ENCODE measurements around the gene CTBP1.

The CTBP1 gene

DNA sequence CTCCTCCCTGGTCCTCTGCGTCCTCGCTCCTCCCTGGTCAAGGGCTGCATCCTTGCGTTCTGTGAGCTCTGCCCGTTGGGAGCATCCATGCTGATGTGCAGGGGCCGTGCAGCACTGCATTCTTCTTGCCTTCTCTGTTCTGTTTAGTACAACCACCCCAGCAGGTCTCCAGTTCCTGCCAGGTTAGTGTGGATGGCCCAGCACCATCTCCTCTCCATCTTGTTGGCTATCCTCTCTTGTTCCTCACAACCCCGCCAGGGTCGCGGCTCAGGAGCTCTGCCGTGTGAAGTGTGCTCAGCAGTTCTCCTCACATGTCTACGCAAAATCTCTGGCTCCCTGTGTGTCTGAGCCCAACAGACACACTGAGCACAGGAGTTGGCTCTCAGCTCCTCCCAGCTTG lies 30.3 kb upstream of the CTBP1 start:
- DNase-seq = no peak

DNA sequence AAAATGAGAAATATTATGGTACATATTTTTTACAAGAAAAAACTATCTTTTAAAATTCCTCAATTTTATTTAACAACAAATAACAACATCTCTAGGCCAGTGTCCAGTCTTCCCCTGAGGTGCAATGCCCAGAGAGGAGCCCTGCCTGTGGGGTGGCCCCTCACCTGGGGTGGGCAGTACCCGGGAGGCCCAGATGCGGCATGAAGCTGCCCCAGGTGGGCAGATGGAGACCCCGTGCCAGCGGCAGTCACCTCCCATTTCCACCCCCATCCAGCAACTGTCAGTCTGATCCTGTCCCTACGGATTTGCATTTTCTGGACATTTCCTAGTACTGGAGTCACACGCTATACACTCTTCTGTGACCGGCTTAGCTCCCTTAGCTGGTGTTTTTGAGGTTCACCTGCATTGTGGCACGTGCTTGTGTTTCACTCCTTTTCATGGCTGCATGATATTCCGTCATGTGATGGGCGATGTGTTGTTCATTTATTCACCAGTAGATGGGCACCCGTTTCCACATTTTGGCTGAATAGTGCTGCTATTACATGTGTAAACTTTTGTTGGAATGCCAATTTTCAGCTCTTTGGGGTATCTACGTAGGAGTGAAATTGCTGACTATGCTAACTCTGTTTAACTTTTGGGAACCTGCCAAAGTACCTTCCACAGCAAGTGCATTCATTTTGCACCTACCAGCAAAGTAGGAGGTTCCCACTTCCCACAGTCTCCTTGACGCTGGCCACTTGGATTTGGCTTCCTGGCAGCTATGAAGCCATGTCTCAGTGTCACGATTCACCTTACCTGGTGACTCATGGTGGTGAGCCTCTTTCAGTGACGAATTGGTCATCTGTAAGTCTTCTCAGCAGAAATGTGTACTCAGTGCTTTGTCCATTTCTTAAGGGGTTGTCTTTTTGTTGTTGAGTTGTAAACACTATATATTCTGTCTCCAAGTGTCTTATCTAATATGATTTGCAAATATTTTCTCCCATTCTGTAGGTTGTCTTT lies 29.0 kb upstream of the CTBP1 start:
- DNase-seq = no peak

DNA sequence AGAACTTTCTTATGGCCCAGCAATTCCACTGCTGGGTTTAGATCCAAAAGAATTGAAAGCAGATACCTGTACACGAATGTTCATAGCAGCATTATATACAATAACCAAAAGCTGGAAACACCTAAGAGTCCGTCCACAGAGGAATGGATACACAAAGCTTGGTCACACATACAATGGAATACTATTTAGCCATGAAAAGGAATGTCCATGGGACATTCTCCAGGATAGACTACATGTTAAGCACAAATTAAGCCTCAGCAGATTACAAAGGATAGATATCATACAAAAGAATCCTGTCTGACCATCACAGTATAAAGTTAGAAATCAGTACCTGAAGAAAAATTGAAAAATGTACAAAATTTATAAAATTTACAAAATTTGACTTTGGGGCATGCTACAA lies 28.1 kb upstream of the CTBP1 start:
- DNase-seq = no peak

DNA sequence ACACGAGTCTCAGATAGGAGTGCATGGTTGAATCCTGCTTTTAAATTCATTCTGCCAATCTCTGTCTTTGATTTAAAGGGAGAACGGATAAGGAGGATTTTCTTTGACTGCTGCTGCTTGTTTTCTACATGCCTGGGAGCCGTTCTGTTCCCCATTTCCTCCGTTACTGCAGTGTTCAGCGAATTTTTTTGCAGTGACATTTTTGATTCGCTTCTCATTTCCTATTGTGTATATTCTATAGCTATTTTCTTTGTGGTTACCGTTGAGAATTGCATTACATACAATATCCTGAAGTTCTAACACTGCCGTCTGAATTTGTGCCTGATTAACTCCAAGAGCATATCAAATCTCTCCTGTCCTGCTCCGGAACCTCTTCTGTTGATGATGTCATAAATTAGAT lies 25.9 kb upstream of the CTBP1 start:
- DNase-seq = no peak

DNA sequence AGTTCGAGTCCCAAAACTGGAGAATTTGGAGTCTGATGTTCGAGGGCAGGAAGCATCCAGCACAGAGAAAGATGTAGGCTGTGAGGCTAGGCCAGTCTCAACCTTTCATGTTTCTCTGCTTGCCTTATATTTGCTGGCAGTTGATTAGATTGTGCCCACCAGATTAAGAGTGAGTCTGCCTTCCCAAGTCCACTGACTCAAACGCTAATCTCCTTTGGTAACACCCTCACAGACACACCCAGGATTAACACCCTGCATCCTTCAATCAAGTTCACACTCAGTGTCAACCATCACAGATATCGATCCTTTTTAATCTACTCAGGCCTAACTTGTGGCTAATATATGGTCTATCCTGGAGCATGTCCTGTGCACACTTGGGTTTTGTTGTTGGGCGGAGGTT lies 22.8 kb upstream of the CTBP1 start:
- no peak for DNase-seq

DNA sequence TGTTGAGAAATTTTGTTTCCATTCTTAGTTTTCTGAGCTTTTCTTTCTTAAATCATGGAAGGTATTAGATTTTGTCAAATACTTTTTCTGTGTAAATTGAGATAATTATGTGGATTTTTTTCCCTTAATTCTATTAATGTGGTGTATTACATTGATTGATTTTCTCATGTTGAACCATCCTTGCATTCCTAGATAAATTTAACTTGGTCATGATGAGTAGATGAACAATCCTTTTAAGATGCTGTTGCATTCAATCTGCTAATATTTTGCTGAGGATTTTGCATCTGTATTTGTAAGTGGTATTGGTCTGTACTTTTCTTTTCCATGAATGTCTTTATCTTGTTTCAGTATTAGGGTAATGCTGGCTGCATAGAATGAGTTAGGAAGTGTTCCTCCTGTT lies 20.3 kb upstream of the CTBP1 start:
- DNase-seq = no peak

DNA sequence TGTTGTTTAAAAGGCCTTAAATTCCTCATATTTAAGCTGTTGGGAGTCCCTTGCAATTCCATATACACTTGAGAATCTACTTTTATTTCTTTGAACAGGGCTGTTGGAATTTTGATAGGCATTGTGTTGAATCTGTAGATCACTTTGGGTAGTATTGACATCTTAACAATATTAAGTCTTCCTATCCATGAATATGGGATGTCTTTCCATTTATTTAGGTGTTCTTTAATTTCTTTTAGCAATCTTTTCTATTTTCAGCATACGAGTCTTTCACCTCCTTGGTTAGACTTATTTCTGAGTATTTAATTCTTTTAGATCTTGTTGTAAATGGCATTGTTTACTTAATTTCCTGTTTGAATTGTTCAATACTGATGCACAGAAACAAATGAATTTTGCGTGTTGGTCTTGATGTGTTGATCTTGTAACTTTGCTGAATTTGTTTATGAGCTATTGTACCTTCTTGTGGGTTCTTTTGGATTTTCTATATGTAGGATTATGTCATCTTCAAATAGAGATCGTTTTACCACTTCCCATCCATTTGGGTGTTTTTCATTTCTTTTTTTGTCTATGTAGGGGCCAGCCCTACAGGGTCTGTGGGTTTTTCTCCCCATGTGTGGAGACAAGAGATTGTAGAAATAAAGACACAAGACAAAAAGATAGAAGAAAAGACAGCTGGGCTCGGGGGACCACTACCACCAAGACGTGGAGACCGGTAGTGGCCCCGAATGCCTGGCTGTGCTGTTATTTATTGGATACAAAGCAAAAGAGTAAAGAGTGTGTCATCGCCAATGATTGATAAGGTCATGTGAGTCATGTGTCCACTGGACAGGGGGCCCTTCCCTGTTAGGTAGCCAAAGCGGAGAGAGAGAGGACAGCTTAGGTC lies 18.2 kb upstream of the CTBP1 start:
- DNase-seq = no peak

DNA sequence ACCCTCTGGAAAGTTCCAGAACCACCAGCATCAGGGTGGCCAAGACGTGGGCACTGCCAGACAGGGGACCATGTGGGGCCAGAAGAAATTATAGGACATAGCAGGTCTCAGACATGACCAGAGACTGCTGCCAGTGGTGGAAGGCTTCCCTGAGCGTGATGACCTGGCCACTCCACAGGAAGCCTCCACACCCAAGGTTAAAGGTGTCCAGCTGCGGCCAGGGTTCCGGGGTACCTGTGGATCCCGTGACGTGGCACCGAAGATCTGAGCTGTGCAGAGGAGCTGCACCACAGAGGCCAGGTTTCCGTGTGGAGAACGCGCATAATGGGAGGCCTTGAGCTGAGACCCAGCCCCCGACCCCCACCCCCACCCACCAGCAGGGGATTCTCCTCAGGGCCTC lies 16.4 kb upstream of the CTBP1 start:
- no peak for DNase-seq

DNA sequence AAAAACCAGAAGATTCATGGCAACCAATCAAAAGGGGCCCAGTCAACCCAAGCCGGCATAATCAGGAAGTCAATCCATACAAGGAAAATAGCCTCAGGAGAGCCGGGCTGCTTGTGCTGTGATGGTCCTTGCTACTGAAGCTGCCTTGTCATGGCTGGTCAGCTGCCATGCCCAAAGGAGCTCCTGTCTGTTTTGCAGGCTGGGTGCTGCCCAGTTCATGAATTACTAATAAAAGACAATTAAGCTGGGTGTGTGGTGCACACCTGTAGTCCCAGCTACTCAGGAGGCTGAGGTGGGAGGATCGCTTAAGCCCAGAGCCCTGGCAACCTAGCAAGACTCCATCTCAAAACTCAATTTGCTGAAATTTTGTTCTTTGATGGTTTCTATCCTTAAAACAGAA lies 16.0 kb upstream of the CTBP1 start:
- DNase-seq = no peak

DNA sequence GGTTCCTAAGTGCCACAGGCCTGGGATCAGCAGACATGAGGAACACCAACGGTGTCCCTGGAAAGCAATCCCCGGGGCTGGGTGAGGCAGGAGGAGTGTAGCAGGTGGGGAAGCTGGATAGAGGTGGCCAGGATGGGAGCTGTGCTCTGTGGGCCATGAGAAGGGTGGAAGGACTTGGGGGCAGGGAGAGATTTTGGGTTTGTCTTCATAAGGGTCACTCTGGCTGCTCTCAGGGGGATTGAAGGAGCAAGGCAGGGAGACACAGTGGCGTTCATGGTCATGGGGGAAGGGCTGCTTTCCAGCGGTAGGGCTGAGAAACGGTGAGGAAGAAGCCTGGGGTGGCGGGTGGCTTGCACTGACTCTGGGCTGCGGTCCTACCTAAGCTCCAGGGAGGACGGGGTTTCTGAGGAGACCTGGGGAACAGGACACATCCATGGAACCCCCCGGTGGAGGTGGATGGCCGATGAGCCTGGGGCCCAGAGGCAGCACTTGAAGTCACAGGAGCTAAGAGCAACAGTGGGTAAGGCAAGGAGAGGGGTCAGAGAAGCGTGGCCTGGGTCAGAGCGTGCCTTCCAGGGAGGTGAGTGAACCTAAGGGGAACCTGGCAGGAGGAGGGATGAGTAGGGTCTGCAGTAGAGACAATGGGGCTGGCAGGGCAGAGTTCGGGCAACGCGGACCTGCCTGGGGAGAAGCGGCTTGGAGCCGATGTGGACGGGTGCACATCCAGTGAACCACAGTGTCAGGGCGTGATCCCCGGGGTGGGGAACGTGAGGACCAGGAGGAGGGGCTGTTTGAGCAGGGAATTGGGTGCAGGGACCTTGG lies 12.4 kb upstream of the CTBP1 start:
- DNase-seq = no peak

DNA sequence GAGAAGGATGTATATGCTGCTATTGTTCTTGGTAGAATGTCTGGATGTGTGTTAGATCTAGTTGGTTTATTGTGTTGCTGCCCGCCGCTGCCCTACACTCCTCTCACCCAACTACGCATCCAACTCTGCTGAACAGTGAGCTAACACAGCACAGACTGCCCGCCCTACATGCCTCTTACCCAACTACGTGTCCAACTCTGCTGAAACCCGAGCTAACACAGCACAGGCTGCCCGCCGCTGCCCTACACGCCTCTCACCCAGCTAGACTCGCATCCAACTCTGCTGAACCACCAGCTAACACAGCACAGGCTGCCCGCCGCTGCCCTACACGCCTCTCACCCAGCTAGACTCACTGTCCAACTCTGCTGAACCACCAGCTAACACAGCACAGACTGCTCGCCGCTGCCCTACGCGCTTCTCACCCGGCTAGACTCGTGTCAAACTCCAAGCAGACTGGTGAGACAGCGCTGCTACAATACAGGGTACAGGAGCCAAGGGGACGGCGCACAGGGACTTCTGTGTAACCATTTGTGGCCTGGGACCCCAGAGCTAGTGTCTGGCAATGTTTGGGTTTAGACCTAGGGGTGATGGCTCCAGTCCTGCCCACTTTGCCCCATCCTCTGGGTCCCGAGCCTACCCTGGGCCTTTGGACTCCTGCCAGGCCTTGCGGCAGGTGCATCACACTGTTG lies 11.6 kb upstream of the CTBP1 start:
- no peak for DNase-seq

DNA sequence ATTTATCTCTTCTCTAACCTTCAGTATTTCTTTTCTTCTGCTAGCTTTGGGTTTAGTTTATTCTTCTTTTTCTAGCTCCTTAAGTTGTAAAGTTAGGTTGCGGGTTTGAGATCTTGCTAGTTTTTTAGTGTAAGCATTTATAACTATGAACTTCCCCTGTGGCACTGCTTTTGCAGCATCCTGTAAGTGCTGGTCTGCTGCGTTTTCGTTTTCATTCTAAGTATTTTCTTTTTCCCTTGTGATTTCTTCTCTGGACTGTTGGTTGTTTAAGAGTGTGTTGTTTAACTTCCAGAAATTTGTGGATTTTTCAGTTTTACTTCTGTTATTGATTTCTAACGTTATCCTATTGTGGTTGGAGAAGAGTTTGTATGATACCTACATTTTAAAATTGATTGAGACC lies 11.0 kb upstream of the CTBP1 start:
- DNase-seq = no peak

DNA sequence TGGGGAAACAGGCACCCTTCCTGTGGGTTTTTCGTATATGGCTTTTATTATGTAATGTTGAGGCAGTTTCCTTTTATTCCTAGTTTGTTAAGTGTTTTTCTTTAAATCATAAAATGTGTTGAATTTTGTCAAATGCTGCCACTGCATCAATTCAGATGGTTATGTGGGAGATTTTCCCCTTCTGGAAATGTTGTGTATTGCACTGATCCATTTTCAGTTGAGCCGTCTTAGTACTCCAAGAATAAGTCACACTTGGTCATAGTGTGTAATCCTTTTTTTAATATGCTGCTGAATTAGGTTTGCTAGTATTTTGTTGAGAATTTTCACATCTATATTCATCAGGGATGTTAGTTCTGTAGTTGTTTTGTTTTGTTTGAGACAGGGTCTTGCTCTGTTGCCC lies 9.5 kb upstream of the CTBP1 start:
- DNase-seq = no peak

DNA sequence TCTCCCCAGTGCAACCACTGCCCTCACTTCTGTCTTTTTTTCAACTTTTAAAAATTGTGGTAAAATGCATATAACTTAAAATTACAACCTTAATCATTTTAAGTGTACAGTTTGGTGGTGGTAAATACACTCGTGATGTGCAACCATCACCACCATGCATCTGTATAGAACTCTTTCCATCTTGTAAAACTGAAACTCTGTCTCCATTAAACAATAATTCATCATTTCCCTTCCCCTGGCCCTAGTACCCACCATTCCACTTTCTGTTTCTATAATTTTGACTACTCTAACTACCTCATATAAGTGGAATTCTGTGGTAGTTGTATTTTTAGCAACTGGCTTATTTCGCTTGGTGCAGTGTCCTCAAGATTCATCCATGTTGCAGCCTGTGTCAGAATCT lies 6.8 kb upstream of the CTBP1 start:
- DNase-seq = no peak

DNA sequence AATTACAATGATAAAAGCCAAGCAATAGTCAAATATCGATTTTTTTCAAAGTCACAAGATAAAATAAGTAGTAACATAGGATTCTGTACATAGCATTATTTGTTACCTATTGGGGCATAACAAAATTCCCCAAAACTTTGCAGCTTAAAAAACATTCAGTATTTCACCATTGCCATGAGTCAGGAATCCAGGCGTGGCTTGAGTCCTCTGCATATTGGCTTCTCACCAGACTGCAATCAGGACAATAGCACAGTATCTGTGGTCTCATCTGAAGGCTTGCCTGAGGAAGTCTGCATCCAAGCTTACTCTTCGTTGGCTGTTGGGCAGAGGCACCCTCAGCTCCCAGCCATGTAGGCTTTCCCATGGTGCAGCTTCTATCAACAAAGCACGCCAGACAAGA lies 6.2 kb upstream of the CTBP1 start:
- DNase-seq = no peak

DNA sequence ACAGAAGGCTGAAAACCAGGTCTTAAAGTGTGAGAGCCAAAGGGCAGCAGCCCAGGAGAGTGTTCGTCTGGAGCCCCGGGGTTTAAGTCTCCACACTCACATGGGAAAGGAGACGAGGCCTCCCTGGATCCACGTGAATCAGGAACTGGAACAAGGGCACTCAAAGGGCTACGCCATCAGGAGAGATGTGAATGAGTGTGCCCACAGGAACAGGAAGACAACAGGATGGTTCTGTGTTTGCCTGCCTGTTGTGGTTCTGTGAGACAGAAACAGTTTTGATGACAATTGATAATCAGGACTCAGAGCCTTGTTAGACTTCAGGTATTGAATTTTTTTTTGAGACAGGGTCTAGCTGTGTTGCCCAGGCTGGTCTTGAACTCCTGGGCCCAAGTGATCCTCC lies 4.9 kb upstream of the CTBP1 start:
- DNase-seq = no peak

DNA sequence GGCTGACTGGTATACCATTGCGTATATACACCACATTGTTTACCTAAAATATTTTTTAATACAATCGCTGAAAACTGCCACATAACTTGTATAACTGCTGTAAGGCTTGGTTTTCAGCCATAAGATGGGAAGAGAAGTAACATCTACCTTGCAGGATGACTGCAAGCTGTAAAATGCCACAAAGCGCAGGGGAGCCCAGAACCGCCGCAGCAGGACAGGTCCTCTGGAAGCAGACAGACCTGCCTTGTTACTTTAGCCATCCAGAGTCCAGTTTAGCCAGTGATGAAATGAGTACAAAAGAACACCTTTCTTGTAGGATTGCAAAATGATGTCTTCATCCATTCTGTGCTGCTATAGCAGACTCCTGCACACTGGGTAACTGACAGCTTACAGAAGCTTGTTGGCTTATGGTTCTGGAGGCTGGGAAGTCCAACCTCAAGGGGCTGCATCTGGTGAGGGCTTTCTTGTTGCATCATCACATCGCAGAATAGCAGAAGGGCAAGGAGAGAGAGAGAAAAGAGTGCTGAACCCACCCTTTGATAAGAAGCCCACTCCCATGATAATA lies 4.1 kb upstream of the CTBP1 start:
- DNase-seq = no peak

DNA sequence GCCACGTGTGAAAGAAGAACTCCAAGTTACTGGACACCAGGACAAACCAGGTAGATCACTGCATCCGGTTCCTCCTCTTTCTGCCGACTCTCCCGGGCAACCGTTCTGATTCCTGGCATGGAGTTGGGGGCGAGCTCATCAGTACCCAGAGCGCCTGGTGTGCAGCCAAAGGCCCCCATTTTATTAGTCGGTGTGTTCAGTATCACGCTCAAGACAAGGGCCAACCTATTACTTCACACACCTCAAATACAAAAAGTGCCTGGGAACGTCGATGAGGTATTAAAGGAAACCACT lies 2.8 kb upstream of the CTBP1 start:
- no peak for DNase-seq

DNA sequence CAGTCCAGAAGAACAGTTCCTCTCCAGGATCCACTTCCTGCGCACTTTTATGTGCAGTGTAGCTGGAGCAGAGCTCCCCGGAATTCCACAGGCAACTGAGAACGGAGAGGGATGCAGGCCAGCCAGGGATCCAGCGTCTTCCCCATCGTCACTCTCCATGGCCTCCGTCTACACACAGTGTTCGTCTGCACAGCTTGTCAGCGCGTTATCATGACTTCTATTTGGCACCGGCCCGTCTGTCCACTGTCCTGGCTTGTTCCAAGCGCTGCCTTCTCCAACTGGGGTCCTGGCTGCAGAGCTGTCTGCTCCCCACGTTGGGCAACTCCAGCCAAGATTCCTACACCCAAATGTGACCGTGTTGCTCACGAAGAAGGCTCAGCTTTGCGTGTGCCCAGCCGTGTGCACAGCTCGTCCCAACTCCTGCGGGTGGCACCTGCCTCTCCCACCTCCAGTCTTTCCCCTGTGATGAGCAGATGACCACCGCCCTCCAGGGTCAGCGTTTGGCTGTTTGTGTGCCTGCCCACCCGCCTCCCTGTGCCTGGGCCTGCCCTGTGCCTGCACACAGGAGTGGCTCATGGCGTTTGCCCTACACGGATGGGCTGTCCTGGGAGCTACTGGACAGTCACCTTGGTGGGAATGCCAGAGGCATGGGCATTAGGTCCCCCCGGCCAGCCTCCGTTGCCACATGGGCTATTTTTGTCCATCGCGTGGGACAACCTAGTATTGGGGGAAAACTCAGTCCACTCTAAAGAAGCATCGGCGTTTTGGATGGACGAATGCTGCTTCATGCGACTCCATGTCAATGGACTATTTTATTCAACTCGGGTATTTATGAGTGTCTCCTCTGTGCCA lies 2.2 kb upstream of the CTBP1 start:
- no peak for DNase-seq

DNA sequence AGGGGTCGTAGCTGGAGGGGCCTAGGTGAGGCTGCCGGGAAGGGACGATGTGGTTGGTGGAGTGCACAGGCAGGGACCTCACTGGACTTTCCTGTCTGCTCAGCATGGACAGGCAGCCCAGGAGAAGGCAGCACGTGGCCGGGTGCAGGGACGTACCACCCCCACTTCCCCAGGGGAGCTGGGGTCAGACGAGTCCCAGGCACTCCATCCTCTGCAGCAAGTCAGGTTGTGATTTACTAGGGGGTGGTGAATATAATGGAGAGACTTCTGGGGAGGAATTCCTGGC lies 1.5 kb upstream of the CTBP1 start:
- no peak for DNase-seq

DNA sequence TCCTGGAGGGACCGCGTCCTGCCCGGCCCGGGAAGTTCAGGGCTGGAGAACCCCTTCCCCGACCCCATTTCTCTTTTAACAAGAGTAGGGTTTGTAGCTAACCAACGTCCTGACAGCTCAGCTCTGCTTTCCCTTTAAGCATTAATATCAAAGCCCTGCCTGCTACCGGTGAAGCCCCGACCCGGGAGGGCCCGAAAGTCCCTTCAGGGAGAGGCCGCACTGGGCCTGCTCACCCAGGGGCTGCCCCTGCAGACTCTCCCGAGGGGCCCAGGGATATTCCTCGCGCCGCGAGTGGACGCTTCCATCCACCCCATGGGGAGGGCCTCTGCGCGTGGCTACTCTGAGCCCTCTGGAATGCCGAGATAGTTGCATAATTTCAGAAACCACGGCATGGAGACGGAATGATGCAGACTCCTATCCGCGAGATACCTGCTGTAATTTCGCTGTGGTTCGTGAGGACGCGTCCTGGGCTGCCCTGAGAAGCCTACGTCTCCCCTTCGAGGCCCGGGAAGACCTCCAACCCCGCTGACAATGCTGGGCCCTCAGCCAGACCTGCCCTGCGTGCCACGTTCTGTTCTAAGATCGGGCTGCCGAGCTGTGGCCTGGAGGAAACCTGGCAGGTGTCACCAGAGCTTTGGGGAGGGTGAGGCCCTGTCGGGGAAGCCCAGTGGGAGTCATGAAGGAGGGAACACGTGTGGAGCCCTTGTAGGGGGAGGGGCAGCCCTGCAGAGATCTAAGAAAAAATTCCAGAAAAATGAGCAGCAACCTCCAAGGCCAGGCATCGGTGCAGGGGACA lies 999 bp upstream of the CTBP1 start:
- DNase-seq = no peak

All from right hindlimb (tissue), 1 donor.